OCI-LY7 (cell line): ENCODE data around the gene TUFM.

ENCODE experiments used
- EZH2phosphoT487 ChIP-seq: fragments of 200-600 bp; sonication (generic); IDR thresholded peaks from 2 replicates; pipeline ENCODE4 v1.6.1; 2018; ENCODE audit warnings: low read depth, borderline replicate concordance, mild to moderate bottlenecking, mixed run types, antibody characterized with exemption, low read length, moderate library complexity, mixed read lengths
- TF ChIP-seq, protein P1 (sequence below): fragments of 200-600 bp; sonication (generic); conservative IDR thresholded peaks from 2 replicates; pipeline ENCODE4 v1.5.1; 2014; ENCODE audit warnings: mild to moderate bottlenecking, antibody characterized with exemption, low read length, moderate library complexity, mixed read lengths

DNA sequence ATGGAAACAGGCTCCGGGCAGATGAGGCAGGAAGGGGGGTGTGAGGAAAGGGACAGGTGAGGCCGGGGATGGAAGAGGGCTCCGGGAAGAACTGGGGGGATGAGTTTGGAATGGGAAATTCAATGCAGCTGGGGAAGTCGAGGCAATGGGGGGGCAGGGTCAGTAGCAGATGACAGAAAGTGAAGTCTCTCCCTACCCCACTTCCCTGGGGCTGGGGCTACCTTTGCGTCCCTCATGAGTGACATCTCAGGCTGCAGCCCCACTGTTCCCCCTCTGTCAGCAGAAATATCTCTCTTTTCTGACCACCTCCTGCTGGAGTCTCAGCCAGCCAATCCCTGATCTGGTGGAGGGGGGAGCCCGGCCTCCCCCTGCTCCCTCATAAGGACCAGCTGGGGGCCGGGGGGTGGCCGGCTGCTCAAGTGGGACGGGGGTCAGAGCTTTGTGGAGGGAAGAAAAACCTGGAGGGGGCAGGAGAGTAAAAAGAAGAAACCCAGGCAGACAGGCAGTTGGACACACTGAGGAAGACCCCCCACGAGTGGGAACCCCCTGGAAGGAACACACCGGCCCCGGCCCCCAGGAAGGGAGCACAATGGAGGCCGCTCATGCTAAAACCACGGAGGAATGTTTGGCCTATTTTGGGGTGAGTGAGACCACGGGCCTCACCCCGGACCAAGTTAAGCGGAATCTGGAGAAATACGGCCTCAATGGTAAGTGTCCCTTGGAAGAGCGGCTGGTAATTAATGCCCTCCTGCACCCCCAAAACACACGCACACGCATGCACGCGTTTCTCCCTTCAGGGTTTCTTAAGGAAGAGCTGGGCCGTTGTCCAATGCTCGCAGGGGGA lies 32.2 kb upstream of the TUFM start, which contains the start of gene ATP2A1:
- TF ChIP-seq, protein P1, sequence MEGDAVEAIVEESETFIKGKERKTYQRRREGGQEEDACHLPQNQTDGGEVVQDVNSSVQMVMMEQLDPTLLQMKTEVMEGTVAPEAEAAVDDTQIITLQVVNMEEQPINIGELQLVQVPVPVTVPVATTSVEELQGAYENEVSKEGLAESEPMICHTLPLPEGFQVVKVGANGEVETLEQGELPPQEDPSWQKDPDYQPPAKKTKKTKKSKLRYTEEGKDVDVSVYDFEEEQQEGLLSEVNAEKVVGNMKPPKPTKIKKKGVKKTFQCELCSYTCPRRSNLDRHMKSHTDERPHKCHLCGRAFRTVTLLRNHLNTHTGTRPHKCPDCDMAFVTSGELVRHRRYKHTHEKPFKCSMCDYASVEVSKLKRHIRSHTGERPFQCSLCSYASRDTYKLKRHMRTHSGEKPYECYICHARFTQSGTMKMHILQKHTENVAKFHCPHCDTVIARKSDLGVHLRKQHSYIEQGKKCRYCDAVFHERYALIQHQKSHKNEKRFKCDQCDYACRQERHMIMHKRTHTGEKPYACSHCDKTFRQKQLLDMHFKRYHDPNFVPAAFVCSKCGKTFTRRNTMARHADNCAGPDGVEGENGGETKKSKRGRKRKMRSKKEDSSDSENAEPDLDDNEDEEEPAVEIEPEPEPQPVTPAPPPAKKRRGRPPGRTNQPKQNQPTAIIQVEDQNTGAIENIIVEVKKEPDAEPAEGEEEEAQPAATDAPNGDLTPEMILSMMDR, result no peak
- no peak for TF ChIP-seq EZH2phosphoT487
